HUES48 (cell line): ENCODE results near the gene PRAC1.

Experiments used
- H3K27ac ChIP-seq: one replicate; pipeline ENCODE4 v1.7.0; 2013; ENCODE audit warnings: low read depth, low read length, inconsistent platforms
- H3K27me3 ChIP-seq: 2 replicates; pipeline ENCODE4 v1.6.1; 2013; ENCODE audit warnings: mild to moderate bottlenecking, low read length; ENCODE audit not compliant: control insufficient read depth, insufficient read depth
- H3K36me3 ChIP-seq: 2 replicates; pipeline ENCODE4 v1.6.1; 2013; ENCODE audit warnings: low read length; ENCODE audit not compliant: control insufficient read depth, insufficient read depth
- H3K4me1 ChIP-seq: 2 replicates; pipeline ENCODE4 v1.6.1; 2013; ENCODE audit warnings: mild to moderate bottlenecking, low read length; ENCODE audit not compliant: control insufficient read depth, insufficient read depth
- H3K4me3 ChIP-seq: 2 replicates; pipeline ENCODE4 v1.5.1; 2013; ENCODE audit warnings: mild to moderate bottlenecking, low read depth, low read length
- H3K9ac ChIP-seq: 2 replicates; pipeline ENCODE4 v1.6.1; 2013; ENCODE audit warnings: mild to moderate bottlenecking, low read depth, low read length, moderate library complexity
- H3K9me3 ChIP-seq: 2 replicates; pipeline ENCODE4 v1.6.1; 2013; ENCODE audit warnings: low read length; ENCODE audit not compliant: control insufficient read depth, insufficient read depth

Gene PRAC1

DNA sequence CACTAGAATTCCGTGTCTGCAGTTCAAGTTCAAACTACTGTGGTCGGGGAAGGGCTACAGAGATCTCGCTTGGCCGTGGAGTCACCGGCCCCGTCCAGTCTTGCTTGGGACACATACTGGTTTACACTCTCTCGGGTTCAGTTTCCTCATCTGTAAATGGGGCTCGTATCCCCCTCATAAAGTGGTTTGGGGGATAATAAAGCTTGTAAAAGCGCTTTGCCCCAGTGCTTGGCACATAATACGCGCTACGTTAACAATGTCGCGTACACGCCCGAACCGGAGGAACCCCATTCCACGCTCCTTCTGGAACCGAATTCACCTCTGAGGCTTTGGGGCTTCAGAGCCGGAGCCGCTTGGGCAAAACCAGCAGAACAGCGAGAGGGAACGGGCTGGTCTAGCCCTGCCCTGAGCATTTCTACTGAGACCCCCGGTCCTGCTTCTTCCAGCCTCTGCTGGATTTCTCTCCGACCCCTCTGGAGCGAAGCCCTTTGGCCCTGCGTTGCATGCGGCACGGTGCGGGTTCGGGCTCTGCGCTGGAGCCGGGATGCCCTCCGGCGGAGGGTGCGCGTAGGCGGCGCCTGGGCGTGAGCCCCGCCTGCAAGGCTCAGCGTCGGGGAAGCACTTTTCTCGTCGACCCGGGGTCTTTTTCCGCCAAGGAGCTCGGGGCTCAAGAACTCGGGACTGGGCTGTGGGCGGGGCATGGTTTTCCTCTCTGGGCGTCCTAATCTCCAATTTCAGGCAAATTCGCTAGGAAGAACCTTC is 32.4 kb upstream of the PRAC1 start:
- Histone ChIP-seq H3K9ac (no peak overlapping the region), H3K4me3 (peak overlapping the region; percentile 11; the same call in 1 of the 2 replicates), H3K4me1 (0 out of 2 replicates have a peak, but pooled peaks cover 3% of the 10 kb centered on the region), H3K9me3 (no peaks in the 10 kb centered on the region), H3K27ac (no peak overlapping the region), H3K36me3 (no peaks in the 10 kb centered on the region), H3K27me3 (peaks cover 98% of the 10 kb centered on the region)

GRCh38 chr17:48753794-48754499 is 31.6 kb upstream of the PRAC1 start:
- Histone ChIP-seq H3K9ac (no peak overlapping the region), H3K9me3 (no peaks in the 10 kb centered on the region), H3K36me3 (no peaks in the 10 kb centered on the region), H3K4me3 (no peak overlapping the region), H3K27me3 (peaks cover 98% of the 10 kb centered on the region), H3K4me1 (0 out of 2 replicates have a peak, but pooled peaks cover 3% of the 10 kb centered on the region), H3K27ac (no peak overlapping the region)

DNA sequence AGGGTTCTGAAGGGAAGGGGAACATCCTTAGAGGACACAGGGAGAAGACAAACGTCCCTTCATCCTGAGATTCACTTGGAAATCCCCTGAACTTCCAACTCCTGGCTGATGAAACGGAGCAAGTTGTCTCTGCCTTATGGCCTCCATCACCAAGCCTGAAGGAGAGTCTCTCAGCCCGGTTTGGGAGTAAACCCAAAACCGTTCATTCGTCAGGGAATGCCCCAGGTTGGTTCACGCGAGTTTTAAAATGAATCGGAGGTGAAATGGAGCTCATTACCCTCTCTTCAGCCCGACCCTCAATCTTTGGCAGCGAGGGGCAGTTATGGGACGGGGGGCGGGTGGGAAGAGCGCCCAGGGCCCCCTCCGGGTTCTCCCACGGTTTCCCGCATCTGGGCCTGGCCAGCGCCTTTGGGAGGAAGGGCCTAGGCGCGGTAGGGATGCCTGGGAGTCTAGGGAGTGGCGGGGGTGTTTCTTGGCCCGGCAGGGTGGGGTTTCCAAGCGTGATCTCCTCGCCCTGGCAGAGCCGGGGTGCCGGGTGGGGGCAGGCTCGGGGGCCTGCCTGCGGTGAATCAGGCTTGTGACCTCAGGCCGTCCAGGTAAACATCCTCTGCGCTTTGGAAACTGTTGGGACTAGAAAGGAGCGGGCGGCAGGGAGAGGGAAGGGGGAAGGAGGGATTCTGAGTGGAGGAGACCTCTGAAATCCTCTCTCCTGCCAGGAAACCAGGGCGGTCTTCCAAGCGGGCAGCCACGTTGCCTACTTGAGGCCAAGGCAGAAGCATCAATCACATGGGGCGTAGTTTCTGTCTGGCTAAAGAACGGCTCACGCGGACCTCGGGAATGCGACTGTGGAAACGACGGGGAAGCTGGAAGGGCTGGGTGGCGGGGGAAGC is 30.3 kb upstream of the PRAC1 start:
- Histone ChIP-seq H3K27me3 (peaks cover 100% of the 10 kb centered on the region), H3K9me3 (no peaks in the 10 kb centered on the region), H3K9ac (no peak overlapping the region), H3K4me1 (0 out of 2 replicates have a peak, but pooled peaks cover 3% of the 10 kb centered on the region), H3K27ac (no peak overlapping the region), H3K36me3 (no peaks in the 10 kb centered on the region), H3K4me3 (no peak overlapping the region)

DNA sequence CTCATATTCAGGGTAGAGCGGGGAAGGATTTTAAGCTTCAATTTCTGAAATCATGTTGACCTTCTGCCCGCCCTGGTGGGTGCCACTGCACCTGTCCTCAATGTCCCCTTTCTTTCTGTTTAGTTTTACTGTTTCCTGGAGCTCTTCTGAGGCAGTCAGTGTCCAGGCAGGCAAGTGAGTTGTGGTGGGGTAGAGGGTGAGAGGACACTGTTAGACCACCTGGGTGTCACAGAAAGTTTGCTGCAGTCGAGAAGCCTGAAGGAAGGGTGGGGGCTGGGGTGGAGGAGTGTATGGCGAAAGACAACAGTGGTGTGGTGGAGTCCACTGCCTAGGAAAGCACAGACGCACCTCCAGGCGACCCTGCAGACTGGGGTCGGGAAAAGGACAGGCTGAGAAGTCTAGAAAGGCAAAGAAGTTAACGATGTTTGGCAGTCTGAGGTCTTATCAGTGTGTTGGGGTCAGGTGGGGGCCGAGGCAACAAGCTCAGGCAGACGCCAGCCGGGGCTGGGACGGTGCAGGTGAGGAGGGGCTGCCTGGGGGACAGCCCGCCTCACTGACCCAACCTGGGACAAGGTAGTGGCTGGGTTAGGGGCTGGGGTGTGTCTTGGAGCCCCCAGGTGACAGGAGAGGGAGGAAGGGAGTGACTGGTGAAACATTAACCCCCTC is 29.5 kb upstream of the PRAC1 start:
- H3K27ac ChIP-seq, result no peak overlapping the region
- H3K4me3 ChIP-seq, result no peak overlapping the region
- peaks cover 100% of the 10 kb centered on the region for H3K27me3 ChIP-seq

GRCh38 chr17:48751172-48751571 is 28.9 kb upstream of the PRAC1 start:
- Histone ChIP-seq H3K9ac (no peak overlapping the region), H3K27ac (no peak overlapping the region), H3K9me3 (no peaks in the 10 kb centered on the region), H3K4me1 (0 out of 2 replicates have a peak, but pooled peaks cover 3% of the 10 kb centered on the region), H3K36me3 (no peaks in the 10 kb centered on the region), H3K27me3 (peaks cover 100% of the 10 kb centered on the region), H3K4me3 (no peak overlapping the region)

More for the DNA sequence above, 29.5 kb upstream of the PRAC1 start:
- no peak overlapping the region for H3K9ac ChIP-seq
- H3K36me3 ChIP-seq, result no peaks in the 10 kb centered on the region
- no peaks in the 10 kb centered on the region for H3K9me3 ChIP-seq
- H3K4me1 ChIP-seq, result 0 out of 2 replicates have a peak, but pooled peaks cover 3% of the 10 kb centered on the region

DNA sequence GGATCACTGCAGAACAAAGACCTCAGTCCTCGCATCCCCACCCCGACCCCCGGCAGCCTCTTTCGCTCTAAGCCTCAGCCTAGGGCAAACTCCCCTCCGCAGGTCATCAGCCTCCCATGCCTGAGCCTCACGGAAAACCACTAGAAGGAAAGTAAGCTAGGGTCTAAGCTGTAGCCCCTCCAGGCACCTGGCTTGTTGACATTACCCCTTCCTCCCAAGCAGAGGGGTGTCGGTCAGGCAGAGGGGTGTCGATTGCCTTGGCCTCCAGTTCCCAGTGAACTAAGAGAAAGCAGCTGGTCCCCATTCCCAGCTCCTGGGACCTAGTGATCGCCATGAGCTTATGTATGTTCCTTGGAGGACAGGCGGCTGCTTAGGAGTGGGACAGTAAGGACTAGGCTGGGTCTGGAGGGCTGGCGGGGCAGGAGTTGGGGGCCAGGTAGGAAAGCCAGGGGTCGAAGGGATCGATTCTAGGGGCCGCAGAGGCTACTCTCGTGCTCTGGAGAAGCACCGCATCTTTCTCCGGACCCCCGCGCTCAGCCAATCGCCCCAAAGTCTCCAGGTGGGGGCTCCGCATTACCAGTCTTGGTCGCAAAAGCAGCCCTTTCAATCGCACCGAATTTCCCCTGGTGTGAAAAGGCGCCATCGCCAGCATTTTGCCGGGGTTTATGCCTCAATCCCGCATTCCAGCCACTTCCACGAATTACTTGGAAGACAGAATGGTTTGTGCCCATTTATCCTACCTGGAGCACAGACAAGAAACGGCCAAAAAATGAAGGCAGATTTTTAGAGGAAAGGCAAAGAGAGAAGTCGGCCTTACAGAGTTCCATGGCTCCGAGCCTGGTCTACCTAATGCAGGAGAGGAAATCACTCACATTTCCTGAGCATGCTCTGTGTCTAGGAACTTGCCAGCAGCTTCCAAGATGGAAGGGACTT is 27.6 kb upstream of the PRAC1 start:
- Histone ChIP-seq H3K27ac (no peak overlapping the region), H3K4me3 (no peak overlapping the region)

GRCh38 chr17:48748718-48749566 is 26.6 kb upstream of the PRAC1 start:
- H3K27ac ChIP-seq, result no peak overlapping the region
- H3K9ac ChIP-seq, result no peak overlapping the region
- H3K27me3 ChIP-seq, result peaks cover 100% of the 10 kb centered on the region
- H3K4me3 ChIP-seq, result no peak overlapping the region
- no peaks in the 10 kb centered on the region for H3K36me3 ChIP-seq
- no peaks in the 10 kb centered on the region for H3K9me3 ChIP-seq
- H3K4me1 ChIP-seq, result no peaks in the 10 kb centered on the region

More for the DNA sequence above, 27.6 kb upstream of the PRAC1 start:
- H3K4me1 ChIP-seq, result no peaks in the 10 kb centered on the region
- no peaks in the 10 kb centered on the region for H3K9me3 ChIP-seq
- H3K27me3 ChIP-seq, result peaks cover 100% of the 10 kb centered on the region
- H3K9ac ChIP-seq, result no peak overlapping the region
- H3K36me3 ChIP-seq, result no peaks in the 10 kb centered on the region

DNA sequence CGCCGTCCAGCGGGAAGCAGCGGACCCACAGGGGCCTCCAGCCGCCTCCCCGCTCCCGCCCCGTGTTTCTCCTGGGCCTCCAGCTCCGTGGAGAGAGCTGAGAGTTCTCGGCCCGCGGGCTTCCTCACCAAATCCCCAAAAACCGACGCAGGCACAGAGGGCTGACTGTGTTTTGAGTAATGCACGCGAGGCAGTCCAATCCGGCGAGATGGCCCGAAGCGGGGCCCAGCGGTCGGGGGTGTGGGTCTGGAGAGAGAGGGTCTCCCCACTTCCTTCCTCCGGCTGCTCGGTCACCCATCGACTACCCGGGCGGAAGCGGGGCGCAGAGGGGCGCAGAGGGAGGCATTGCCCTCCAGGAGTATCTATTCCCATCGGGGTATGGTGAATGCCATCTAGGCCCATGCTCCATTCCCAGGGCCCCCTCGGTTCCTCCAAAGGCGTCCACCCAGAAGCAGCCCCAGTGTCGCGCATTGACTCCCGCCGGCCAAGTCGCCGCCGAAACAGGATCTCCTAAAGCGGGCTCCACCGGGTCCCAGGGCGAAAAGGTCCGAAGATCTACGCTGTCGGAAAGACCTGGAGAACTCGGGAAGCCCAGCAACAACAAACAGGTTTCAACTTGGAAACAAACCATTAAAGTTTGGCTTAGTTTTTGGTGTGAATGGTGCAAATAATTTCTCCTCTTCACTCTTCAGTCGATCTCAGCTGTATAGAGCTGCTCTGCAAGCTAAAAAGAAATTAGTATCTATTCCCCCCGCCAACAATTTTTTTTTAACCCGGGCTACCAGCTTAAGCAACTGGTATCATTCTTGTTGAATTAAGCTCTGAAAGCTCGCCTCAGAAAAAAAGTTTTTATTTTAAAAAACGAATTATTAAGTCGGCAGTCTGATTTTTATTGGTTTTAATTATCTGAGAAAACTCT is 25.4 kb upstream of the PRAC1 start:
- H3K9ac ChIP-seq, result no peak overlapping the region
- no peaks in the 10 kb centered on the region for H3K4me1 ChIP-seq
- H3K4me3 ChIP-seq, result no peak overlapping the region
- H3K9me3 ChIP-seq, result no peaks in the 10 kb centered on the region
- H3K27me3 ChIP-seq, result peaks cover 100% of the 10 kb centered on the region
- H3K36me3 ChIP-seq, result no peaks in the 10 kb centered on the region
- no peak overlapping the region for H3K27ac ChIP-seq
